Measurements from ENCODE around the gene CD27. TPM values are rescaled to one million over a fixed set of nuclear protein-coding genes. Genes with fewer than 3 reads are reported as not detected.
A peak's percentile ranks its signal among the peaks of the same experiment; 100 is the strongest.
"Not testable (repeated sequence)": the region's sequence is repeated elsewhere in the genome, so short reads cannot be mapped to it uniquely, and the experiment has no call there.

The CD27 gene
- total RNA-seq, 2 experiments from 2014 or later = 36.5 to 39.3 TPM

GRCh38 chr12:6424008-6424347, 20.8 kb upstream of the CD27 start:
- H3K27me3 Mint-ChIP-seq = peaks cover 3% of the 10 kb centered on the region
- POLR2A ChIA-PET = interaction anchor here (0.8 to 6.3 kb wide), 7 partner anchors 28 to 134 kb away, joined by 5 to 80 read pairs (median 9); partner anchors contain the start of genes MRPL51, TAPBPL and VAMP1
- intact Hi-C loops (cut with micrococcal nuclease) = loop anchor here (10.0 kb wide), 1 partner anchor 261 kb away; the partner anchor contains the start of gene ZNF384
- no peak for DNase-seq
- H3K9me3 Mint-ChIP-seq = no peaks in the 10 kb centered on the region
- H3K36me3 Mint-ChIP-seq = peaks cover 2% of the 10 kb centered on the region
- H3K4me1 Mint-ChIP-seq (ENCODE audit: low read depth) = peaks cover 43% of the 10 kb centered on the region
- CTCF ChIA-PET = interaction anchor here (0.5 to 7.6 kb wide), 27 partner anchors 9 to 144 kb away, joined by 3 to 288 read pairs (median 5); partner anchors contain the start of genes CD27, GAPDH, MRPL51 and NOP2
- H3K4me3 Mint-ChIP-seq = no peak overlapping the region
- peak overlapping the region; percentile 69 for H3K27ac Mint-ChIP-seq

- peaks cover 2% of the 10 kb centered on the region for H3K36me3 Mint-ChIP-seq
- peaks cover 48% of the 10 kb centered on the region for H3K4me1 Mint-ChIP-seq (ENCODE audit: low read depth)
- H3K27ac Mint-ChIP-seq = peak overlapping the region; percentile 68
- no peak for DNase-seq
- H3K27me3 Mint-ChIP-seq = peaks cover 3% of the 10 kb centered on the region
- ChIA-PET POLR2A (interaction anchor here (1.3 to 6.3 kb wide), 8 partner anchors 19 to 110 kb away, joined by 5 to 80 read pairs (median 18); partner anchors contain the start of genes CD27, GAPDH, MRPL51 and TAPBPL), CTCF (interaction anchor here (0.8 to 7.6 kb wide), 10 partner anchors 15 to 129 kb away, joined by 3 to 288 read pairs (median 9); partner anchors contain the start of genes MRPL51, TAPBPL and VAMP1)
- H3K9me3 Mint-ChIP-seq = no peaks in the 10 kb centered on the region
- H3K4me3 Mint-ChIP-seq = no peak overlapping the region
- intact Hi-C loops (cut with micrococcal nuclease) = loop anchor here (5.0 to 10.0 kb wide), 3 partner anchors 182 to 427 kb away; partner anchors contain the start of genes CDCA3, CHD4, USP5 and ZNF384
Measured at GRCh38 chr12:6424866-6425265, 19.9 kb upstream of the CD27 start.

DNA sequence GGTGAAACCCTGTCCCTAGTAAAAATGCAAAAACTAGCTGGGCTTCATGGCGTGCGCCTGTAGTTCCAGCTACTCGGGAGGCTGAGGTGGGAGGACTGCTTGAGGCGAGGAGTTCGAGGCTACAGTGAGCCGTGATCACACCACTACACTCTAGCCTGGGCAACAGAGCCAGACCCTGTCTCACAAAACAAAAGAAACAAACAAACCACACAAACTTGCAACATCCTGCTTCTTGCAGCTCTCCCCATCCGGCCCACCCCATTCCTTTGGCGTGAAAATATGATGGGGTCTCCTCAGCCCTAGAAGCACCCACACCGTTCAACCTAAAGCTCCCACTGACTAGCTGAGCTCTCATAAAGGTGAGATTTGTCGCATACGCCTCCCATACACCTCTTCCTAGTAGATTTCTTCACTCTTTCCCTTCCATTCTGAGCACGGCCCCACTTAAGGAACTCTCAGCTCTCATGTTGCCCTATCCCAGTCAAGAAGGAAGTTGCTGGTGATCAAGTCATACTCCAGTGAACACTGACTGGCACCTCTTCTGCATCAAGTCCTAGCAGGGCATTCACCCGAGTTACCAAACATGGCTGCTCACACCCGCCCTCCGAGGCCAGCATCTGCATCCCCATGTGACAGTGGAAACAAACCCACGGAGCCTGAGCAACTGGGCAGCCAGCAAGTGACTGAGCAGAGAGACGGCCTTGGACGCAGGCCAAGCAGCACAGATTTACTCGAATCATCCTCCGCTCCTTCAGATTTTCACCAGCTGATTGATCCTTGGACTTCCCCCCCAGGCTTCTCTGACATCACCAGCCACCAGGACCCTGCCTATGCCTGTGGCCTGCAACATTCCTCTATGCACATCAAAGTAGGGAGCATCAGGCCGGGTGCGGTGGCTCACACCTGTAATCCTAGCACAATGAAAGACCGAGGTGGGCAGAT, 18.9 kb upstream of the CD27 start:
- peaks cover 58% of the 10 kb centered on the region for H3K4me1 Mint-ChIP-seq (ENCODE audit: low read depth)
- peak overlapping the region; percentile 99 for H3K27ac Mint-ChIP-seq
- intact Hi-C loops (cut with micrococcal nuclease) = loop anchor here (5.0 to 10.0 kb wide), 3 partner anchors 181 to 426 kb away; partner anchors contain the start of genes CDCA3, CHD4, USP5 and ZNF384
- peak overlapping the region; percentile 28 for H3K4me3 Mint-ChIP-seq
- no peaks in the 10 kb centered on the region for H3K9me3 Mint-ChIP-seq
- peaks cover 2% of the 10 kb centered on the region for H3K36me3 Mint-ChIP-seq
- CTCF ChIA-PET = interaction anchor here (0.7 to 7.6 kb wide), 8 partner anchors 18 to 113 kb away, joined by 3 to 288 read pairs (median 16); partner anchors contain the start of genes CD27, TAPBPL and VAMP1
- POLR2A ChIA-PET = interaction anchor here (0.9 to 6.3 kb wide), 12 partner anchors 9 to 113 kb away, joined by 3 to 80 read pairs (median 8); partner anchors contain the start of genes CD27, GAPDH, MRPL51 and TAPBPL
- DNase-seq = peak; percentile 71
- H3K27me3 Mint-ChIP-seq = peaks cover 3% of the 10 kb centered on the region

- CTCF ChIA-PET = interaction anchor here (1.4 to 7.6 kb wide), 5 partner anchors 17 to 110 kb away, joined by 4 to 288 read pairs (median 12); partner anchors contain the start of genes CD27, TAPBPL and VAMP1
- H3K4me1 Mint-ChIP-seq (ENCODE audit: low read depth) = peaks cover 65% of the 10 kb centered on the region
Measured at GRCh38 chr12:6426882-6427671, 17.7 kb upstream of the CD27 start.

GRCh38 chr12:6427796-6428195, 17.0 kb upstream of the CD27 start:
- CTCF ChIA-PET = interaction anchor here (1.4 to 7.6 kb wide), 4 partner anchors 16 to 110 kb away, joined by 4 to 288 read pairs (median 10); partner anchors contain the start of genes CD27 and VAMP1
- peak overlapping the region; percentile 99 for H3K27ac Mint-ChIP-seq
- intact Hi-C loops (cut with micrococcal nuclease) = loop anchor here (1.0 to 10.0 kb wide), 7 partner anchors 16 to 425 kb away; partner anchors contain the start of genes CDCA3, CHD4, USP5 and ZNF384
- POLR2A ChIA-PET = interaction anchor here (1.0 to 6.3 kb wide), 6 partner anchors 16 to 112 kb away, joined by 3 to 80 read pairs (median 30); partner anchors contain the start of genes CD27, GAPDH, TAPBPL and VAMP1
- peak overlapping the region; percentile 82 for H3K4me3 Mint-ChIP-seq
- peaks cover 68% of the 10 kb centered on the region for H3K4me1 Mint-ChIP-seq (ENCODE audit: low read depth)
- H3K36me3 Mint-ChIP-seq, DNase-seq, H3K27me3 Mint-ChIP-seq, H3K9me3 Mint-ChIP-seq: not testable (repeated sequence)

More at GRCh38 chr12:6426882-6427671, 17.7 kb upstream of the CD27 start:
- no peaks in the 10 kb centered on the region for H3K9me3 Mint-ChIP-seq
- POLR2A ChIA-PET = interaction anchor here (1.0 to 6.3 kb wide), 10 partner anchors 17 to 112 kb away, joined by 3 to 80 read pairs (median 10); partner anchors contain the start of genes CD27, GAPDH, TAPBPL and VAMP1
- DNase-seq = peak; percentile 98
- peak overlapping the region; percentile 82 for H3K4me3 Mint-ChIP-seq
- peak overlapping the region; percentile 99 for H3K27ac Mint-ChIP-seq
- peaks cover 3% of the 10 kb centered on the region for H3K27me3 Mint-ChIP-seq
- intact Hi-C loops (cut with micrococcal nuclease) = loop anchor here (1.0 to 10.0 kb wide), 7 partner anchors 16 to 425 kb away; partner anchors contain the start of genes CDCA3, CHD4, USP5 and ZNF384
- peaks cover 2% of the 10 kb centered on the region for H3K36me3 Mint-ChIP-seq

DNA sequence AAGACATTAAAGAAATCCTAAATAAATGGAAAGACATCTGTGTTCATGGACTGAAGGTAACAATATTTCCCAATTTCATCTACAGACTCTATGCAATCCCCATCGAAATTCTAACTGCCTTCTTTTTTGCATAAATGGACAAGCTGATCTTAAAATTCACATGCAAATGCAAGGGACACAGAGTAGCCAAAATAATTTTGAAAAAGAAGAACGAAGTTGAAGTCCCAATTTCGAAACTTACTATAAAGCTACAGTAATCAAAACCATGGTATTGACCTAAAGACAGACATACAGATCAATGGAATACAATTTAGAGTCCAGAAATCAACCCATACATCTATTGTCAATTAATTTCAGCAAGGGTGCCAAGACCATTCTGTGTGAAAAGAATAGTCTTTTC, 16.4 kb upstream of the CD27 start:
- H3K4me3 Mint-ChIP-seq = no peak overlapping the region
- intact Hi-C loops (cut with micrococcal nuclease) = loop anchor here (5.0 to 10.0 kb wide), 3 partner anchors 179 to 424 kb away; partner anchors contain the start of genes CDCA3, CHD4, USP5 and ZNF384
- POLR2A ChIA-PET = interaction anchor here (1.0 to 6.3 kb wide), 5 partner anchors 24 to 111 kb away, joined by 3 to 80 read pairs (median 35); partner anchors contain the start of genes GAPDH, TAPBPL and VAMP1

DNA sequence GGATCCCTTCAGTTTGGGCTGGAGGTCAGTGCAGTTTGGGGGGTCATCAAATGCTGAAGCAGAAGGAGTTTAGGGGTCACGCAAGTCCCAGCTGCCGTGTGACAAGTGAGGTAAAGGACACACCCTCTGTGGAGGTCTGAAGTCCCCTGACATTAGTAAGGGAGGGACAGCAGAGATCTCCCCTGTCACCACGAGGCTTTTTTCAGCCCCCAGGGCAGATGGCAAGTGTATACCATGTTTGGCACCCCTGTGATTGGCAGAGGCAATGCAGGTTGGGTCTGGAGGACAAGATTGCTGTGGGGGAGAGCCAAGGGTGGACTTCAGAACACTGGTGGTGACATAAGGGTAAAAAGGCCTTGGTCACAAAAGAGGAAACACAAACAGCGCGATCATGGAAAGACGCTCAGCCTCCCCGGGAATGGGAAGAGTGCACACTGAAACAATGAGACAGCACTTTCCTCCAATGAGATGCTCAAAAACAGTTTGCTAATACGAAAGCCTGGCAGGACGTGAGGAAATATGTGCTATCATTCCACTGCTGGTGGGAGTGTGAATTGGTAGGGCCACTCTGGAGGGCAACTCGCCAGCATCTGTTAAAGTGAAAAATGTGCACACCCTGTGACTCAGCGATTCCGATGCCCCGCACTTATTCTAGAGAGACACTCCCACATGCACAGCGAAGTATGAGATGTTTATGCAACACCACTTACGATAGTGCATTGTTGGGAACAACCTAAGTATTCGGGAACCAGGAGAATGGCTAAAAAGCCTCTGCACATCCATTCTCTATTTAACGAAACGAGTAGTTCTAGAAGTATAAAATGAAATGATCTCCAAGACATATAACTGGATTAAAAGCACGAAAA, 14.4 kb upstream of the CD27 start:
- Mint-ChIP-seq H3K4me1 (ENCODE audit: low read depth) (peaks cover 69% of the 10 kb centered on the region), H3K36me3 (peaks cover 2% of the 10 kb centered on the region), H3K4me3 (peak overlapping the region; percentile 35), H3K27ac (peak overlapping the region; percentile 70), H3K9me3 (no peaks in the 10 kb centered on the region), H3K27me3 (no peaks in the 10 kb centered on the region)
- ChIA-PET POLR2A (no interaction called here), CTCF (no interaction called here)
- DNase-seq = peak; percentile 78
- intact Hi-C loops (cut with micrococcal nuclease) = no loop called here

More for the DNA sequence above, 16.4 kb upstream of the CD27 start:
- DNase-seq = no peak
- no peaks in the 10 kb centered on the region for H3K9me3 Mint-ChIP-seq
- CTCF ChIA-PET = interaction anchor here (2.2 to 7.6 kb wide), 3 partner anchors 16 to 109 kb away, joined by 7 to 288 read pairs (median 12); partner anchors contain the start of gene CD27
- H3K4me1 Mint-ChIP-seq (ENCODE audit: low read depth) = peaks cover 70% of the 10 kb centered on the region
- H3K36me3 Mint-ChIP-seq = peaks cover 2% of the 10 kb centered on the region
- H3K27me3 Mint-ChIP-seq = peaks cover 2% of the 10 kb centered on the region
- peak overlapping the region; percentile 99 for H3K27ac Mint-ChIP-seq

DNA sequence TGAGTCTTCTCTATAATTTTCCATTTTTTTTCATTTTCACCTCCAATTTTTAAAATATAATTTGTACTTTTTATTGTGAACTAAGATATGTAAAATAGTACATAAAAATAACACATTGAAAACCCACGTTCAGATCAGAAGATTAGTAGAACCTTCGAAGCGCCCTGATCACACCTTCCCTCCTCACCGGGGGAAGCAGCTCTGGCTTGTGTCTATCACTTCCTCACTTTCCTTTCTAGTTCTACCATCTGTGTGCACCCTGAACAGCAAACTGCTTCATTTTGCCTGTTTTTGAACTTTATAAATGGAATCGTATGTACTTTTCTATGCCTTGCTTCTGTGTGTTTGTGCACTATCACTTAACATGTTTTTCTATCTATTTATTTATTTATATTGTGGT, 11.8 kb upstream of the CD27 start:
- Mint-ChIP-seq H3K9me3 (no peaks in the 10 kb centered on the region), H3K27ac (peak overlapping the region; percentile 67), H3K36me3 (no peaks in the 10 kb centered on the region), H3K4me3 (no peak overlapping the region), H3K27me3 (no peaks in the 10 kb centered on the region), H3K4me1 (ENCODE audit: low read depth) (peaks cover 59% of the 10 kb centered on the region)
- intact Hi-C loops (cut with micrococcal nuclease) = no loop called here
- CTCF ChIA-PET = interaction anchor here (0.7 to 2.1 kb wide), 2 partner anchors 9 to 33 kb away, joined by 3 to 8 read pairs; no protein-coding TSS in a partner anchor
- POLR2A ChIA-PET = interaction anchor here (1.5 kb wide), 2 partner anchors 28 to 96 kb away, joined by 3 to 4 read pairs; no protein-coding TSS in a partner anchor
- no peak for DNase-seq

DNA sequence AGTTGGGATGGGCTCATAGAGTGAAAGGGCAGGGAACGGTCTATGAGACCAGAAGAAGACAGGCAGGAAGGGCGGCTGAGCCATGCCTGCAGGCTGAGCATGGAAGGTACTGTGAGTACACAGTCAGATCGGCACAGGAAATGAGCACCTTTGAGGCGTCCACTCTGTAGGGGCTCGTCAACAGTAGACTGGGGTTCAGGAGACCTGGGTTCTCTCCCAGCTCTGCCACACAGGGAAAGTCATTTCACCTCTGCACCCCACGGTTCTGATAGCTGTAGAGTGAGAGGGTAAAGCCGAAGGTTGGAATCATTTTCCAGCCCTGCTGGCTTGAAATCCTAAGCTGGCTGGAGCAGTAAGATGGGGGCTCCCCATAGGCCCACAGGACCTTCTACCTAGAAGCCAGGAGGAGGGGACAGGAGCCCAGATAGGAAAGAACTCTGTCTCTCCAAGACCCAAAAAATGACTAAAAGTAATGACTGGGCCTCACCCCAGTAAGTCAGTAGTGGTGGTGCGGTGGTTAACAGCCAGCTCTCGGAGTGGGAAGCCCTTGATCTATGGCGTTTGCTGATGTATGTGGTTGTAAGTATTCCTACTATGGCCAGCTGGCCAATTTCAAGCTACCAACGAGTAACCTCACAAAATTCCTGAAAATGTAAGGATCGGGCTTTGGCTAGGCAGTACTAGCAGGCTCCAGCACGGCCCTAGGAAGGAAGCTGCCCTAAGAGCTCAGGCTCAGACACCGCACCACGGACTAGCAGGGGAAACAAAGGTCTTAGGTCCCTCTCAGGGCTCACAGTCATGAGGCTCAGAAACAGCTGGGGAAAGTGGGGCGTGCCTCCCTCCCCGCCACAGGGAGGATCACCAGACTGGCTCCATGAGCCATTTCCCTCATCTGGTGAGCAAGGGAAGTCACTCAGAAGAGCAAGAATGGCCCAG, 10.3 kb upstream of the CD27 start:
- intact Hi-C loops (cut with micrococcal nuclease) = loop anchor here (1.0 kb wide), 1 partner anchor 17 kb away; no protein-coding TSS in a partner anchor
- DNase-seq = peak; percentile 67
- Mint-ChIP-seq H3K9me3 (no peaks in the 10 kb centered on the region), H3K4me1 (ENCODE audit: low read depth) (peaks cover 62% of the 10 kb centered on the region), H3K27ac (peak overlapping the region; percentile 84), H3K27me3 (no peaks in the 10 kb centered on the region), H3K36me3 (no peaks in the 10 kb centered on the region), H3K4me3 (no peak overlapping the region)
- CTCF ChIA-PET = interaction anchor here (0.6 to 2.0 kb wide), 6 partner anchors 11 to 283 kb away, joined by 3 to 12 read pairs (median 3); partner anchors contain the start of gene VAMP1
- POLR2A ChIA-PET = interaction anchor here (1.0 to 2.1 kb wide), 10 partner anchors 9 to 97 kb away, joined by 3 to 13 read pairs (median 4); partner anchors contain the start of genes TAPBPL and VAMP1
